GM21786 (cell line): ENCODE data around the gene CUL1.

Source experiments
- ATAC-seq: cut with Tn5 transposase; IDR thresholded peaks from one replicate; pipeline ENCODE4 v1.9.1; 2021; ENCODE audit not compliant: unreplicated experiment

CUL1 gene

DNA sequence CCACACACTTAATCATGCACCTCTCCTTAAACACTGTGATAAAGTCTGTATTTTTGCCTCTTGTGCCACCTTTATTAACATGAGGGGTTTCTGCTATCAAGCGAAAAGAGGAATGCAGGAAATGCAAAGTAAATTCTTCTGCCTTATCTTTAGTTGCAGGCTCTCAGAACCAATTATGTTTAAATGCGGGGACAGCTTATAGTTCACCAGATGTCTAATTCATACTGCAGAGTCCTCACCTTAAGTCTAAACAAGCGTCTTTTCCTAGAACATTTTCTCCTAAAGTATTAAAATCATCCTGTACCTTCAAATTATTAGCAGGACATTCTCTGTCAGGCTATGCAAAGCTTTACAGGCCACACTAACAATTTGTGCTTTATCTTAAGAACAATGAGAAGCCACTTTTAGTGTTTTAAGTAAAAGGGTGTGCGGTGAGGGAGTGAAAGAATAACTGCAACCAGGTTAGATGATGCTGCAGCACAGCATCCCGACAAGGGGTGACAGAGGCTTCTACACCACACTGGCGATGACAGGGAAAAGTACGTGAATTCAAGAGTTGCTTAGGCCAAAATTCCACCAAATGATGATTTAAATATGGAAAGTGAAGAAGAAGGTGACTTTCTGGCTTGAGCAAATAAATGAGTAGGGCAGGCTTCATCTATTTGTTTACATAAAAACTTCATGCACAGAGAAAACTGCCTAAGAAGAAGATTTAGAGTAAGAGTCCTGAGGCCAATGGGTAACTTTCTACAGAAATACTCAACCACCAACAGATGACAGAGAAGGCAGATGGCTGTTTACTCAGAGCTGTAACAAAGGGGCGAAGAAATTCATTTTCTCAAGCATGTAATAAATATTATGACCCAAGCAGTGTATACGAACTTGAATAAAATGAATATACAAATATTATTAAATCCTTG is 149.4 kb downstream of the CUL1 start:
- ATAC-seq, result no peak

DNA sequence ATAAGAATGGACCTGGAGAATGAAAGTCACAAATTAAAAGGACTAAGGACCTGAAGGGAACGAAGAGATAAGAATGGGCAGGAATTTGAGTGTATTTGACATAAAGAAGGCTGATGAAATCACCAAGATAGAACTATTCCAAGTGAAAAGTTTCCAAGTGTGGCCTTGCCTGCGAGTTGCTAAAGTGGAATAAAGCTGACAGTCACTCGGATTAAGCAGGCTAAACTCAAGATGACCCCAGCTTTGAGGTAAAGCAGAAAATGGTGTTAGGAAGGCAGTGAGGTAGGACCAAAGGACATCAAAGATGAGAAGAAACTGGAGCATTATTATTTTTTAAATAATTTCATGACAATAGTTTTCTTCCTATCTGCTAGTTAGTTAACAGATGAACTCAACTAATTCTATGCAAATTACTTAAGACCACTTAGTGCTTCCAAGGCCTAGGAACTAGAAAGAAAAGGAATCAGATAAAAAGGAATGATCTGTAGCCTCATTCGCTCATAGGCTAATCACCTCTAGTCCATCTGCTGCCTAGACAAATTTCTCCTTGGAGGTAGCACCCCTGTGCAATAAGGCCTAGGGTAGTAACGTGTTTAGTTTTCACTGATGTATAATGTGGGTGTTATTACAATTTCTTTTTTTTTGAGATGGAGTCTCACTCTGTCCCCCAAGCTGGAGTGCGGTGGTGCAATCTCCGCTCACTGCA is 150.8 kb downstream of the CUL1 start:
- ATAC-seq, result no peak

DNA sequence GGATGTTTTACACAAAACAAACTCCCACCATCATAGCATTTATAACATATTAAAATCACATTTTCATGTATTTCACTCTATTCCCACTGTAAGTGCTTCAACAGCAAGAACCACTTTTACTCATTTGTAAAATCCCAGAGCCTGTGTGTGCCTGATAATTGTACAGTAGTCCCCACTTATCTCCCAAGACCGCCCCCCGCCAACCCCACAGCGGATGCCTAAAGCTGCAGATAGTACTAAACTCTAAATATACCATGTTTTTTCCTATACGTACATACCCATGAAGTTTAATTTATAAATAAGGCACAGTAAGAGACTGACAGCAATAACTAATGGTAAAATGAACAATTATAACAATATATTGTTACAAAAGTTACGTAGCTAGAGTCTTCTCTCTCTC is 151.9 kb downstream of the CUL1 start:
- ATAC-seq, result no peak
